HFFc6 (cell line): ENCODE results near the gene TEX2. TPM values are rescaled to one million over a fixed set of nuclear protein-coding genes. Genes with fewer than 3 reads are reported as not detected.

Source experiments
- DNase-seq: peaks from one replicate; pipeline ENCODE4 v3.0.0-alpha.2; 2018
- H3K27ac Mint-ChIP-seq: 2 replicates; pipeline ENCODE4 v1.8.0; 2020; ENCODE audit warnings: mild to moderate bottlenecking, mixed read lengths
- H3K27me3 Mint-ChIP-seq: 2 replicates; pipeline ENCODE4 v1.8.0; 2021; ENCODE audit warnings: mild to moderate bottlenecking, moderate library complexity, mixed read lengths; ENCODE audit not compliant: insufficient read depth
- H3K36me3 Mint-ChIP-seq: 2 replicates; pipeline ENCODE4 v1.8.0; 2021; ENCODE audit warnings: low read depth, mixed read lengths
- H3K4me1 Mint-ChIP-seq: 2 replicates; pipeline ENCODE4 v1.8.0; 2020; ENCODE audit warnings: low read depth, mixed read lengths
- H3K4me3 Mint-ChIP-seq: 2 replicates; pipeline ENCODE4 v1.8.0; 2020; ENCODE audit warnings: mild to moderate bottlenecking, moderate library complexity, mixed read lengths
- H3K9me3 Mint-ChIP-seq: 2 replicates; pipeline ENCODE4 v1.8.0; 2020; ENCODE audit warnings: mild to moderate bottlenecking, mixed read lengths
- total RNA-seq, 6 experiments: library from RNA; stranded (reverse); fragmentation: NEBNext Ultra II Directional; extraction: Animal tissue kit (Norgen Biotek cat#: 25700); gene quantifications; 2 replicates in 1 of 6; 3 replicates in 5 of 6; pipeline ENCODE4 v1.2.3, GENCODE V29; 2021
- TF ChIP-seq, protein P1 (sequence below): fragments of 200-600 bp; sonication (generic); IDR thresholded peaks from 2 replicates; pipeline ENCODE4 v1.5.0; 2021; ENCODE audit warnings: antibody characterized with exemption, mild to moderate bottlenecking

Gene TEX2
- total RNA-seq, 6 experiments from 2014 or later = 41.2 to 58.7 (median 44.4) TPM

DNA sequence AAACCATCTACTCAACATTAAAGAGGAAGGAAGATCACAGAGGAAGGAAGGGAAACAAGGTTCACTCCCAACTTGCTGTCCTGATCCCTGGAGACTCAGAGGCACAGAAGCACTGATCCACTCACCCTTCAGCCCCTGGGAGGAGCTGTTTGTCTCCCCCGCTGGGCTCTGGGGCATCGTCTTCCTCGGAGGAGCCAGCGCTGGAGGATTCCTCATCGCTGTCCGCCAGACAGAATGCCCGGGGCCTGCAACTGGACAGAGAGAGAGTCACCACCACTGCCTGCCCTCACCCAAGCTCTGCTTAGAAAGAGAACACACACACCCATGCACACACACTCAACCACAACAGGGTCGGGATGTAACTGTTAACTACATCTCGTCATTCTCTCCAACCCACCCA lies 108.3 kb downstream of the TEX2 start:
- Mint-ChIP-seq H3K27me3 (no peaks in the 10 kb centered on the region), H3K4me3 (no peak overlapping the region), H3K36me3 (0 out of 2 replicates have a peak, but pooled peaks cover 5% of the 10 kb centered on the region), H3K9me3 (no peaks in the 10 kb centered on the region), H3K27ac (peak overlapping the region; percentile 46; the same call in 1 of the 2 replicates), H3K4me1 (peaks cover 30% of the 10 kb centered on the region)
- DNase-seq = no peak
- TF ChIP-seq, protein P1, sequence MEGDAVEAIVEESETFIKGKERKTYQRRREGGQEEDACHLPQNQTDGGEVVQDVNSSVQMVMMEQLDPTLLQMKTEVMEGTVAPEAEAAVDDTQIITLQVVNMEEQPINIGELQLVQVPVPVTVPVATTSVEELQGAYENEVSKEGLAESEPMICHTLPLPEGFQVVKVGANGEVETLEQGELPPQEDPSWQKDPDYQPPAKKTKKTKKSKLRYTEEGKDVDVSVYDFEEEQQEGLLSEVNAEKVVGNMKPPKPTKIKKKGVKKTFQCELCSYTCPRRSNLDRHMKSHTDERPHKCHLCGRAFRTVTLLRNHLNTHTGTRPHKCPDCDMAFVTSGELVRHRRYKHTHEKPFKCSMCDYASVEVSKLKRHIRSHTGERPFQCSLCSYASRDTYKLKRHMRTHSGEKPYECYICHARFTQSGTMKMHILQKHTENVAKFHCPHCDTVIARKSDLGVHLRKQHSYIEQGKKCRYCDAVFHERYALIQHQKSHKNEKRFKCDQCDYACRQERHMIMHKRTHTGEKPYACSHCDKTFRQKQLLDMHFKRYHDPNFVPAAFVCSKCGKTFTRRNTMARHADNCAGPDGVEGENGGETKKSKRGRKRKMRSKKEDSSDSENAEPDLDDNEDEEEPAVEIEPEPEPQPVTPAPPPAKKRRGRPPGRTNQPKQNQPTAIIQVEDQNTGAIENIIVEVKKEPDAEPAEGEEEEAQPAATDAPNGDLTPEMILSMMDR = no peak

DNA sequence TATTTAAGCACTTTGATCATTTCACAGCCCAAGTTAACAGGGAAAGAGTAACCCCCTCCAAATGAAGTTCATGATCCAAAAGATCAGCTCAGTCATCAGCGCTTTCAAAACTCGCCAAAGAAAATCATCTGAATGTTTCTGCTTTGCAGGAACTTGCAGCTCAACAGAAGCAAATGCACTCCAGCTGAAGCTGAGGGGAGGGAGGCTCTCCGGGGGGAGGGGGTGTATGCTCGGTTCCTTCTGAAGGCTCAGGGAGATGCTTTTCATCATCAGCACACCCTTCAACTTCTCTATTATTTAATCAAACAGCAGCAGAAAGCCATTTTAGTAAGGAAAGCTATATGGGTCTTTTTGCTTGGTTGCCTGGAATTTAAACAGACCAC lies 108.8 kb downstream of the TEX2 start:
- Mint-ChIP-seq H3K27ac (peak overlapping the region; percentile 46; the same call in 1 of the 2 replicates), H3K4me3 (no peak overlapping the region), H3K36me3 (0 out of 2 replicates have a peak, but pooled peaks cover 5% of the 10 kb centered on the region), H3K4me1 (peaks cover 26% of the 10 kb centered on the region), H3K27me3 (no peaks in the 10 kb centered on the region), H3K9me3 (no peaks in the 10 kb centered on the region)
- TF ChIP-seq, protein P1 = no peak
- no peak for DNase-seq

DNA sequence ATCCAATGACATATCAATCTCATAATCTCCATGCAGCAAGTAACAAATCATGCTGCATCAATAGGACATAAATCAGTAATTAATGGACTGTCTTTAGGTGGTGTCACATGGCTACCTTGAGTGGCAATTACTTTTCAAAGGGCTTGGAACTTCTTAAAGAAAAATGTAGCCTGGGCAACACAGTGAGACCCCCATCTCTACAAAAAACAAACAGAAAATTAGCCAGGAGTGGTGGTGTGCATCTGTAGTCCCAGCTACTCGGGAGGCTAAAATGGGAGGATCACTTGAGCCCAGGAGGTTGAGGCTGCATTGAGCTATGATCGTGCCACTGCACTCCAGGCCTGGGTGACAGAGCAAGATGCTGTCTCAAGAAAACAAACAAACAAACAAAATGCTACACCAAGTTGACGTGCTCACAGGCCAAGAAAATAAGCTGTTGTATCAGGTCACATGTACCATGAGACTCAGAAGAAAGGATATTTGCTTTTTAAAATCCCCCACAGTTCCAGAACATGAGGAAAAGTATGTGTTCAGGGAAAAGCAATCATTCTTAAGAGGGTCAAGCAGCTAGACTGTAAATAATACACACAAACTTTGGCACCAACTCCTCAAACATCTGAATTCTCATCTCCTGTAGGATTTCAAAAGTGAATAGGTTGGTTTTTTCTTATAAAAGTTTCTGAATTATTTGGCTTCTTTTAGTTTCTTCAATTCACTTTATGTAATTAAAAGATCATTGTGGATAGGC lies 109.3 kb downstream of the TEX2 start:
- Mint-ChIP-seq H3K27ac (no peak overlapping the region), H3K4me3 (no peak overlapping the region), H3K9me3 (no peaks in the 10 kb centered on the region), H3K27me3 (no peaks in the 10 kb centered on the region), H3K36me3 (0 out of 2 replicates have a peak, but pooled peaks cover 5% of the 10 kb centered on the region), H3K4me1 (peaks cover 27% of the 10 kb centered on the region)
- no peak for DNase-seq
- TF ChIP-seq, protein P1 = no peak

DNA sequence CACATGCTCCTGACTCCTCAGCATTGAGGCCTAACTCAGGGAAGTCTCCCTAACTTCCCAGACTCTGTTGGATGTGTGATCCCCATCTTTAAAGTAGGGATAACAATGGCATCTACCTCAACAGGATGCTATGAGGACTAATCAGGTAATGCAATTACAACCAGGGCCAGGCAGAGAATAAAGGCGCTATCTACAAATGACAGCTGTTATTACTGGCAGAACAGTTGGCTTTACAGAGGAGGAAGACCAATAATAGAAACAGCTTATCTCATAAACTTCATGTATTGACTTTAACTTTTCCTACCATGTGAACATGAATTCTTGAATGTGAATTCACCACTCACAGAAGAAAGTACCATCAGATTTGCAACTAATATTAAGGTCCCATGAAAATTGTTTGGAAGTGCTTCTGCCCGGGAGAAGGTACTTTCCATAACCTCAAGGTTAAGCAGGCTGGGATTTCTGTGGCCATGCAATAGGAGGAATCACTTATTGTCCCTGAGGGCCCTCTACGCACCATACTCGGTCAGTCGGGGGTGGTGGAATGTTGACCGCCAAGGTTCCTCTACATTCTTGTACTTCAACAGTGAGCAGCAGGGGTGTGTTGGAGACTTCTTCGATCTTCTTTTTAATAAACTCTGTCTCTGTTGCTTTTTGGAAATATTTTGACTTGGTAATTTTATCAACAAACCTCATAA lies 110.5 kb downstream of the TEX2 start:
- H3K9me3 Mint-ChIP-seq = no peaks in the 10 kb centered on the region
- TF ChIP-seq, protein P1 = no peak
- no peak overlapping the region for H3K27ac Mint-ChIP-seq
- H3K27me3 Mint-ChIP-seq = no peaks in the 10 kb centered on the region
- H3K36me3 Mint-ChIP-seq = 0 out of 2 replicates have a peak, but pooled peaks cover 5% of the 10 kb centered on the region
- no peak for DNase-seq
- H3K4me3 Mint-ChIP-seq = no peak overlapping the region
- peaks cover 38% of the 10 kb centered on the region for H3K4me1 Mint-ChIP-seq

DNA sequence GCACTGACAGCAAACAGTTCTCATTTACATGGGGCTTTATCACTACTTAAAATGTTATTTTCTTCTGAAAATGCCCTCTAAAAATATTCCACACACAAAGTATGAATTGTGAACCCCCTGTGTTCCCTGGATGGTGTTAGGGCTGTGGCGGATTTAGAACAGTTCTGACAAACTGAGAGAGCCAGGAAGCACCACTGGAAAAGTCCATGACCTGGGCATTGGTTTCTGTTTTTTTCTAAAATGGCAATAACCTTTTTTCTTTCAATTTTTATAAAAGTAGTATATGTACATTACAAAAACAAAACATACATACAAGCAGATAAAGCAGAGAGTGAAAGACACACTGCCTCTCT lies 112.1 kb downstream of the TEX2 start:
- H3K36me3 Mint-ChIP-seq = peaks cover 5% of the 10 kb centered on the region; the same call in 1 of the 2 replicates
- H3K27ac Mint-ChIP-seq = no peak overlapping the region
- TF ChIP-seq, protein P1 = no peak
- H3K27me3 Mint-ChIP-seq = no peaks in the 10 kb centered on the region; the same call in 1 of the 2 replicates
- H3K4me1 Mint-ChIP-seq = peaks cover 44% of the 10 kb centered on the region
- DNase-seq = no peak
- no peak overlapping the region for H3K4me3 Mint-ChIP-seq
- no peaks in the 10 kb centered on the region for H3K9me3 Mint-ChIP-seq
